GM19035 (cell line): ENCODE data around the gene XXYLT1.

ENCODE experiments used
- ATAC-seq: cut with Tn5 transposase; IDR thresholded peaks from one replicate; pipeline ENCODE4 v1.9.1; 2021; ENCODE audit not compliant: unreplicated experiment

XXYLT1 gene

DNA sequence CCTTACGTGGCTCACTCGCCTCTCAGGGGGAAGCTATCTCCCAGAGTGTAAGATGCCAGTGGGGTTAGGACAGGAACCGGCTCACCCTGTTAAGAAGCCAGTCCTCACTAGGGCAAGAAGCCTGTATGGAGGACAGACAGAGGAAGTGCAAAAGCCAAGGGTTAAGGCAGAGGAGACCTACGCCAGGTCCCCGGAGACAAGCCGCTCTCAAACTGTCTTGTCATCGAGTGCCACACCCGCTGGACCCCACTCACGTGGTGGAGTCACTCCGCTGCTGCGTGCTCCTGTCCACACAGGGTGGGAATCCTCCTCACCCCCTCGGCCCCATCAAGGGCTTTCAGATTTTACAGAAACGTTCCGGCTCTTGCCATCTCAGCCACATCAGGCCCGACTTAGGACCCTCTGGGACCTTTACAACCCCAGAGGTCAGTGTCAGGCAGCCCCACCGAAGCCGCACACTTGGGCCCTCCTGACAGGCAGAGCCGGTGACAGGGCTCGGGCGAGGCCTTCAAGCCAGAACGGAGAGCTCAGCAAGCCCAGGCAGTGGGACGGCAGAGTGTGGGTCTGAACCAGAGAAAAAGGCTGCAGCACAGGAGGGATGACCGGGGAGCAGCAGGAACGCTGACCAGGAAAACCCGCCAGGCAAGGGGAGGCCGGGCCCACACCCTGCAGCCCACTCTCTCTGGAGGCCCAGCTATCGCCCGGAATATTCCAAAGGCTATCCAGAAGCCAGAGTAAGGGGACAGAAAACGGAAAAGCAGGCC is 61.7 kb downstream of the XXYLT1 start:
- ATAC-seq: no peak

DNA sequence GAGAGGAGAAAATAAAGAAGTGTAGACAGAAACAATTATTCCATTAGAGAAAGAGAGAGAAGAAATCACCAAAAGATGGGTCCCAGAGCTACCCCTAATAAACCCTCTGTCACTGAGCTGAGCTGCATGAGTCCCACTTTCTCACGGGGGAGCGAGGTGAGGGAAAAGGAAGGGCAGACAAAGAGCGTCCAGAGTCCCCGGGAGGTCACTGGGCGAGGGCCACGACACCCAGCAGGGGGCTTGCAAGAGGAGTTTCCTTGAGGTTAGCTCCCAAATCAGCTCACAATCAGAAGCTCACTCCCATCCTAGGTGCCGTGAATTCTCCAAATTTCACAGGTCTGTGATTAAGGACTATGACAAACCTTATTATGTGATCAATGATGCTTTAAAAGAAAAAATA is 62.3 kb downstream of the XXYLT1 start:
- ATAC-seq: no peak

DNA sequence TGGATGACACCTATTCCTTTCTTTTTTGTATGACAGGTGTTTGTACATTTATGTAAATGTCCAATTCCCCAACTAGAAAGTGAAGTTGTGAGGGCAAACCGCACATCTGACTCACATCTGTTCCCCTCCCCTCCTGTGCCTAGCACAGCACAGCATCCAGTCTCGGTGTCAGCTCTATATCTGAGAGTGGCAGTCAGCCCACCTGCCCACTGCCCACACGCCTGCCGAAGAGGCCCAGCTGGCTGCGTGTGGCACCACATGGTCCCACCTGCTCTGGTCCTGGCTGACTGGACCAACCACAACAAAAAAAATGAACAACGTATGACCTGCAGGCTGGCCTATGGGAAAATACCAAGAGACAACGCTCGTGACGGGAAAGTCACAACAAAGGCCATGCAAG is 62.8 kb downstream of the XXYLT1 start:
- ATAC-seq: peak; percentile 86

DNA sequence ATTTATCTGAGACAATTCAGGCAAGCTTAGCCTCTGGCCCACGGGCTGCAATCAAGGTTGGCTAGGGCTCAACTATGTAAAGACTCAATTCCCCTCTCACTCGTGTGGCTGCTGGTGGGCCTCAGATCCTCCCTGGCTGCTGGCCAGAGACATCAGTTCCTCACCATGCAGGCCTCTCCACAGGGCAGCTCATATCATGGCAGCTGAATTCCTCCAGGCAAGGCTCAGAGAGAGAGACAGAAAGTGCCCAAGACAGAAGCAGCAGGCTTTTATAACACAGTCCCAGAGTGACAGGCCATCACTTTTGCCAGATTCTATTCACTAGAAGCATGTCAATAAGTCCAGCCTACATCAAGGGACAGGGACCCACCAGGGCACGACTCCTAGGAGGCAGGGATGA is 63.2 kb downstream of the XXYLT1 start:
- ATAC-seq: peak; percentile 44

DNA sequence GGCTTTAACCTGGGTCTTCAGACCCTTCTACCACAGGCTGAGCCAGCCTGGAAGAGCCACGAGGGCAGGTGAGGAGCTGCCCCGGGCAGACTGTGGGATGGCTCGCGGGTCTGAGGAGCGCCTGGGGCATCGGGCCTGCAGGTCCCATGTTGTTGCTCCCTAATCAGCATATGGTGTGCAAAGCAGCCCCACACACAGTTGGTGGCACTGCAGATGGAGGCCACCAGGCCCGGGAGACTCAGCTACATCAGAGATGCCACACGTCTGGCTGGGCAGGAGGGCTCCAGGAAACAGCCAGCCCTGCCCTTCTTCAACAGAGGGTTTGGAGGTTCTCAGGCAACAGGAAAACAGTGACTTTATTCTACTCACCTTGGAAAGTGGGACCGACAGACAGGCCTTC is 63.9 kb downstream of the XXYLT1 start:
- no peak for ATAC-seq

DNA sequence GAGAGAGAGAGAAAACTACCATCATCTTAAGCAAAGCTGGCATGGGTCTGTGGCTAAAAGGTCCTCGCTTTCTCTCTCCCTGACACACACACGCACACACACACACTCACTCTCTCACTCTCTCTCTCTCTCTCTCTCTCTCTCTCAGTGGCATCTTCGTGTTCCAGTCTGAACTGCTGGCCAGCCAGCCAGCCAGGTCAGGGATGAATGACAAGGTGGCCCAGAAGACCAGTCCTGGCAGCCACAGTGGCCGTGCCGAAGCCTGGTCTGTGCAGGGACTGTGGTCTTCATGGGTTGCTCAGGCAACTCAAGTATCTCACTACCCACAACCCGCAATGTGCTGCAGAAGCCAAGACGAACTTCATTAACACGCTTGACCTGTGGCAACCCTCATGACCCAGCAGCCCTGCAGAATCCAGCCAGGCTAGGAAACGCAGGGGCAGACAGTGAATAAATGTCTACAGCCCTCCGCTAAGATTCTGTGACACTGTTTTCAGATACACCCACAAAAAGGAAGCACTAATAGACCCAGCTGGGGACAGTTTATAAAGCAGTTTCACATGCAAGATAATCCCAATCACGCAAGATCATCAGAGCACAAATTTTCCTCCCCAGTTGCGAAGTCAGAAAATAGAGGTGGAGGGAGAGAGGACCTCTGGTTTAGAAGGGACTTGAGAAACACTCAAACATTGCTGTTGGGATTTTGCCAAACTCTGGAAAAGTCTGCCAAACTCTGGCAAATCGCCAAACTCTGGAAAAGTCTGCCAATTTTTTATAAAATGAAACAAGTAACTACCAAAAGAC is 66.4 kb downstream of the XXYLT1 start:
- ATAC-seq: no peak

DNA sequence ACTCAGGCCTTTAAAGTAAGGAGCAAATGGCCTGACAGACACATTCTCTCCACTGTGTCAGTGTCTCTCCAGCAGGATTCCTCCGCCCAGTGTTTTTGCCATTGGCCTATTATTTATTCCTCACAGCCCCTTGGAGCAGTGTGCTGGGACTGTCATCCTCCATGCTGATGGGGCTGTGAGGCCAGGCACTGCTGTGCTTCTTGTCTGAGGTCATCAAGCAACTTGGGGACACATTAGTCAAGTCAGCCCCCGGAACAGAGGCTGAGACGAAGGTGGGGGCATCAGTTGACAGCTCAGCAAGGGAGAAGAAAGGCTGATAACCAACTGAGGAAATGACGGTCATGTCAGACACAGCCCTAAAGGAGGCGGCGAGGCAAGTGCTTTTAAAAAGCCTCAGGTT is 67.4 kb downstream of the XXYLT1 start:
- no peak for ATAC-seq

DNA sequence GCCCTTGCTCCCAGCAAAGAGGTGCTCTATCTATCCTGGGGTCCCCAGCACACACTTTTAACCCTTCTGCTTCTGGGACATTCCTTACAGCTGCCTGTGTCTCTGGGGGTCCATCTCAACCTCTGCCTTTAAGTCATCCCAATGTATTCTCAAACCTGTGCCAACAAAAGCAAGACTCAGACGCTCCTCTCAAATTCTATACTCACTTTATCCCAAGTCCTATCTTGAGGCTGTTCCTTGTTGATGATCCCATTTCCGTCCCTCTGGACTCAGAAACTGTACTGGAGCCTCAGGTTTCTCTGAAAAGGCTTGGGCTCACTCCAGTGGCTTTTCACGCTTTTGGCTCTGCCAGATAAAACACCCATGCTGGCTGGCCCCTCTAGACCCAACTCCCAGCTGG is 69.7 kb downstream of the XXYLT1 start:
- no peak for ATAC-seq

DNA sequence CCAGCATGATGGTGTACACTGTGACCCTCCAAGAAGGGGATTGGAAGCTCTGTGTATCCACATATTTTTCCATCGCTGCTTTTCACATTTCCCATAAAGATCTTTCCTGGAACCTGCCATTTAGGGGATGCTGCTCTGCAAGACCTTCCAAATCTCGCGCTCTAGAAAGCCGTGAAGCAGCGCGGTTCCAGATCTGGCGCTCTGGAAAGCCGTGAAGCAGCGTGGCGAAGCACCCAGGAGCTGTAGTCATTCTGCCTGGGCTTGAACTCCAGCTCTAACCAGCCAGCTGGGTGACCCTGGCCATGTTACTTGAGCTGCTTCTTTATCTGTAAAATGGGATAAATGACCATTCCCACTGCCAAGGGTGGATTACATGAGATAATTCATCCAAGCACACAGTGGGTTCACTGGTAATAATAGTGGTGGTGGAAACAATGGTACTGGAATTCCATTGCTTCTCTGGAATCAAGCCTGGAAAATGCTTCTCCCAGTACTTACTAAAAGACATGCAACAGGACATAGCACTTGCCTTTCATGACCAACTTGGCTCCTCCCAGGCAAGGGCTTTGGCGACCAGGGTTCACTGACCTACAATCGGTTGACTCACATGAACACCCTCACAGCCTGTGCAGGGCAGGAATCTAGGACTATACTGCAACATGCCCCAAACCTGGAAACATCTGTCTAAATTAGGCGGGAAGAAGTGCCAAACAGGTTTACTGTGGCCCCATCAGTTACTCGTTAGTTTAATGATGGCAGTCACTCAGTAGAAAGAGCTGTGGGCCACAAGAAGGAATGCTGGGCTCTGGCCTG is 70.7 kb downstream of the XXYLT1 start:
- ATAC-seq: no peak

DNA sequence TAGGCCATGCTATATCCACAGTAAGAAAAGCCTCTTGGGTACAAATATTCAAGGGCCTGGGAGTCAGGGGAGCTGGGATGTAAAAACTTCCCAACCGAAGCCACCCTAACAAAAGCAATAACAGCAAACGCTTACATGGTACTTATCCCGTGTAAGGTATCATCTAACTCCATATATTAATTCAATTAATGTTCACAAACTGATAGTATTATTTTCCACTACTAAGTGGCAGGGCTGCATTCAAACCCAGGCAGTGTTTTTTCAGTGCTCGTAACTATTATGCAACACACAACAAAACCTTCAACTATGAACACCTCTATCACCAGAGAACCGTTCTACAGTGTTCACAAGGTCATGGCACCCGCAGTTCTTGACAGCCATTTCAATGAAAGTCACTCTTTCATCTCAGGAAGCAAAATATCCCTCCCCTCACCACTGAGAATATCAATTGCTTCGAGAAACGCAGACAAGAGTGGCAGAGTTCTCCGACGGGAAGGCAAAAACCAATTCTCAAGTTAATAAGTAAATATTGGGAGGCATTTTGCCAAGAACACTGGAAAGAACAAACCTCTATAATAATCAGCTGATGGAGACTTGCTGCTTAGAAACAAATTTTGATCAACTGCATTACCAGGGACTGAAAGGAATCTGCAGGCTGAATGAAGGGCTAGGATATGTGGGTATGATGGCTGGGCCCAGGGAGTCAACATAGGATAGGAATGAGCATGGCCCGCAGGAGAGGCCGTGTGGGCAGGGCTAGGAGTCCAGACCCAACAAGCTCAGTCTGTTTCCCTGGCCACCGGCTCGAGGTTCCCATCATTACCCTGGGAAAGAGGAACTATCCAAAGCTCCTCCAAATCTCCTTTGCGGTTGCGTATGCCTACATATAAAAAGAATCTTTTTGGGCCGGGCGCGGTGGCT is 72.3 kb downstream of the XXYLT1 start:
- ATAC-seq: no peak

DNA sequence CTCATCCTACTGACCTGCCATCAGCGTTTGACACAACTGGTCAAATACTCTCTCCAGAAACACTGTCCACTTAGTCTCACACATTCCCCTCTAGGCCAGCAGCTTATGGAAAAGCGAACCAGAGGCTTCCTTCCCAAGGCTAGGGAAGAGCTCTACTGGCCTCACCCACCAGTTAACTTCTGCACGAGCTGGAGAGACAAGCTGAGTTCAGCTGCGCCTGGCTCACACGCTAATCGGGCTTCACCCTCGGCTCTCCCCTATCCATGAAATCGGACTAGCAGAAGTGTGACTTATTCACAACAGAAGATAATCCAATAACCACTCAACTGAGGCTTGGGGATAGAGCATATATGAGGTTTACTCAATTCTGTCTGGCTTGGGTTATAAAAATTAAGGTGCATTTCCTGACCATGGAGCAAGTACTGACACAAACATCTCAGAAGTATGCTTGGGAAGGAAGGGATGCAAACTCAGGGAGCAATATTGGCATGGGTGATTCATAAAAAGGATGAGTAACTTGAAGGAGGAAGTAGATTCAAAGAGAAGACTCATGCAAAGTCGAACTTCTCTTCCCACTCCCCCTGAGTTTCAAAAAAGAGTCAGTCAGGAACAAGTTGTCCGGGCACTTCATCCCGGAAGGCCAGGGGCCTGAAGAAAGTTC is 73.1 kb downstream of the XXYLT1 start:
- ATAC-seq: no peak

DNA sequence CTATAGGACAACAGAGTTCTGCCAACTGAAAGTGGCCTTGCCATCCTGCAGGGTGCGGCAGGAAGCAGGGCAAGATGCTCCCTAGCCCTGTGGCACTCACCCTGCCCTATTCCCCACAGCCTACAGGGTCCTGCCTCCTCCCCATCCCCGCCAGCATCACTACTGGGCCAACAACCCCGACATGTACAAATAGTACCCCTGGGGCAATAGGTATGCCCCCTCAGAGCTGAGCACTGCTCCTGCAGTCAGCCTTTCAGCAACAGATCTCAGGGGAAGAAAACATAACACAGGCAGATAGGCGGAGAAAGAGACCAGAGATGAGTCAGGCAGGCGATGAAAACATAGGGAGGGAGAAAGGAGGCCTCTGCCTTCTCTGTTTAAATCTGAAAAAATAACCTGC is 74.7 kb downstream of the XXYLT1 start:
- ATAC-seq: no peak

DNA sequence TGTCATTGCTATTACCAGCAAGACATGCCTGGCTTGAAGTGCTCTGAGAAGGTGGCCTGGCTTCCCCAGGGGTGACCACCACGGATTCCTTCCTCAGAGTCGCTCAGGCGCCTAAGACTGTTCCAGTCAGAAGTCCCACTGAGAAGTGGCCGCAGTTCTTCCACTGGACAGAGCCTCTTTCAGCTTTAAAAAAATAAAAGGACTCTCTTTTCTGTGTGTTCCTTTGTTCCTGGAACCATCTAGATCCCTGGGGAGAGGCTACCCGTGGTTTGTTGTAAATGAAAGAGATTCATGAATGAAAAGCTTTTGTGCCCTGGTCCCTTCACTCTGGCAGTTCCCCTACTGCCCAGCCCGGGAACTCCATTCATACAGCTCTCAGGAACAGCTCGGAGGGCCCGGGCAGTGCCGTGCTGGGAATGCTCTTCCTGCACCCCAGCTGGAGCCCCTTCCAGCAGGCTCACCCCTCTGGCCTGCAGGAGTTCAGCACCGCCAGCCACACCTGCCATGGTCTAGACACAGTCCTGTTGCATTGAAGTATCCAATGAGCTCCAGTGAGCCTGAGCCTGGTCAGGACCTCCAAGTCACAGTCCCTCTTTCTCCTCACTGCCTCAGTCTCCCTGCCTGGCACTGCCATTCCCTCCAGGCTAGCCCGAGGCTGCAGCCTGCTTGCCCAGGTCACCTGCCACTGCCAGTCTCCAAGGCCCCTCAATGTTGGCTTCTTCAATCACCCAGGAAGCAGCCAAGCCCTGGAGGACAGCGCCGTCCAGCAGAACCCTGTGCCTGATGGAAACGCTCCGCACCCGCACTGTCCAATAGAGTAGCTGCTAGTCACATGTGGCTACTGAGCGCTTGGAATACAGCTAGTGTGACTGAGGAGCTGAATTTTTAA is 75.4 kb downstream of the XXYLT1 start:
- ATAC-seq: no peak

DNA sequence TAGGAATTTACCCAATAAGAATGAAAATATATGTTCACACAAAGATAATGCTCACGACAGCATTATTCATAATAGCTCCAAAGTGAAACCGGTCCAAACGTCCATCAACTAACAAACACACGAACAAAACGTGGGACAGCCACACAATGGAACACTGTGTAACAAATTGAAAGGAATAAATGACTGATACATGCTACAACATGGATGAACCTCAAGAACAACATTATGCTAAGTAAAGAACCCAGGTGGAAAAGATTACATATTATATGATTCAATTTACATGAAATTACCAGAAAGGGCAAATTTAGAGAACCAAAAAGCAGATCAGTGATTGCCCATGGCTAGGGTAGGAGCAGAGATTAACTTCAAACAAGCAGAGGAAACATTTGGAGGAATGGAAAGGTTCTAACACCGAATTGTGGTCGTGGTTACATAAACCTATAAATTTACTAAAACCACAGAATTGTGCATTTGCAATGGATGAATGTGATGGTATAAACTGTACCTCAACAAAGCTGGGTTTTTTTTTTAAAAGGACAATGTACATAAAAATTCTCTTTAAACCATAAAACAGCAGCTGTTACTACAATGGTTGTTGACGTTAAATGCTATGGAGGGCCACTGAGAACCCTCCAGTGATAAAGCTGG is 76.3 kb downstream of the XXYLT1 start:
- ATAC-seq: no peak

DNA sequence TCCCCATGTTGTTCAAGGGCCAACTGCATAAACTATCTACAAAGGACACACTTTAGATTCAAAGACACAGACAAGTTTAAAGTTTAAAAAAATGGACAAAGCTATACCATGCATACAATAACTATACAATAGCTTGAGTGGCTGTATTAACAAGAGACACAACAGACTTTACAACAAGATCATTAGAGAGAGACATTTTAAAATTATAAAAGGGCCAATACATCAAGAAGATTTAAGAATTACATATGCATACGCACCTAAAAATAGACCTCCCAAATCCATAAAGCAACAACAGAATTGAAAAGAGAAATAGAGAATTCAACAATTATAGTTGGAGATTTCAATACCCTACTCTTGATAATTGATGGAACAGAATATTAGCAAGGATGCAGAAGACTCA is 79.4 kb downstream of the XXYLT1 start:
- ATAC-seq: no peak

DNA sequence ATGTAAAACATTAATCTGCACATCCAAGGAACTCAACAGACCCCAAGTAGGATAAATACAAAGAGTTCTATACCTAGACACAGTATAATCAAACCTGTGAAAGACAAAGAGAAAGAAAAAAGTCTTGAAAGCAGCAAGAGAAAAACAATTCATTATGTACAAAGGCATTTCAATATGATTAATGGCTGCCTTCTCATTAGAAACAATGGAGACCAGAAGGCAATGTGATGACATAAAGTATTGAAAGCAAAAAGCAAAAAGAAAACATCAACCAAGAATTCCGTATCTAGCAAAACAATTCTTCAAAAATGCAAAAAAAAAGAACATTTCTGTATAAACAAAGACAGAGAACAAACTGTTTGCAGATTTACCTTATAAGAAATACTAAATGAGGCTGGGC is 81.1 kb downstream of the XXYLT1 start:
- ATAC-seq: no peak

DNA sequence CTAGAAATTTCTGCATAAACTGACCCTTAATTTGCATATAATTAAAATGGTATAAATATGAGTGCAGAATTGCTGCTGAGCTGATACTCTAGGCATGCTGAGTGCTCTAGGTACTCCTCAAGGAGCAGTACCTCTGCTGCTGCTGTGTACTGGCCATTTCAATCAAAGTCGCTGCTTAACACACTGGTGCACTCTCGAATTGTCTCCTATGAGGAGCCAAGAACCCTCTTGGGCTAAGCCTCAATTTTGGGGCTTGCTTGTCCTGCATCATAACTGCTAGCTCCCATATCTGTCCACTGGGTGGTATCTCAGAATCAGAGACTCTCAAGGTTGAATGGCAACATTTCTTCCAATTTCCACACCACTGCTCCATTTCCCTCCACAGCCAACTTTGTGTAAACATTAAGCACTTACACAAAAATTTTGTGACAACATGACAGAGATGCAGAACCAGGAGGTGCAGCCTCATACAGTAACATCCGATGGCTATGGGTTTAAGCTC is 82.5 kb downstream of the XXYLT1 start:
- ATAC-seq: no peak

DNA sequence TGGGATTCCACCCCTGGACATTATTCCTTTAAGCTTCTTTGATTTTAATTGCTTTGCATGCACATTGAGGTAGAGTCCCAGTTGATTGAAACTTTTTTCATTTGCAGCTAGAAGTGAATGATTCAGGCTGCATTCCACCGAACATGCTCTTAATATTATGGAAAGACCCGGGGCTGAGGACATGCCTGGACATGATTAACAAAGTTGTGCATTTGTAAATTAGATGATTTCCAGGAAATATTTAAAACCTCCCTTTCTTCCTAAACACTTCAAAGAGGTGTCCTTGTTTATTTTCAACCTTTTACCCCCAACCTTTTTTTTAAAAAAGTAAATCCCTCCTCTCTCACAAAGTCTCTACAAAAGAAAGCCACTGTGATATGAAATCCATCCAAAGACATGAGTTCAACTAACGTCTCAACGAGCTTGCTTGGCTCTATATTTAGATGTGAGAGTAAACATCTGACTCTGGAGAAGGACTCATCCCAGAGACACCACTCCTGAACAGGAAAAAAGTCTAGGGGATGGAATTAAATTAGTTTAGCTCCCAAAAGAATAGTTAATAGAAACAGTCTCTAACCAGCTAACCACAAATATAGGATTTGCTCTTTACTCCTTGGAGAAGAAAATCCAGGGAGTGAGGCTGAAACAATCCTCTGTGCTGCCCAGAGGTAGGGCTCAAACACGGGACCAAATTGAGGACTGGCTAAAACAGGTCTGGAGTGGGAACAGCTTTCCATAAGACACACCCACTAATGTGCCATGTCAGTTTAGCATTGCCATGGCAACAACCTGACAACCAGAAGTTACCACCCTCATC is 83.1 kb downstream of the XXYLT1 start:
- no peak for ATAC-seq
